ENCODE results near the gene DOK3. TPM values are rescaled to one million over a fixed set of nuclear protein-coding genes. Genes with fewer than 3 reads are reported as not detected.

DOK3 gene
- total RNA-seq, 4 donors from 2014 or later: 0.60 to 17.2 (median 7.8) TPM

- TF ChIP-seq EP300 (IDR thresholded peaks at IDR 0.05; ENCODE audit: low read depth) (no peak), POLR2AphosphoS5 (IDR thresholded peaks at IDR 0.05) (no peak), POLR2A (IDR thresholded peaks at IDR 0.05) (no peak), CTCF (IDR thresholded peaks at IDR 0.05) (peak in 4 of 5 experiments; percentile 21 to 48 (median 36))
- intact Hi-C loops (cut with DNase I; ENCODE audit: low total_unique reads) (loop anchor here (2.0 kb wide), 2 partner anchors 39 to 69 kb away; partner anchors contain the start of gene GRK6), in situ Hi-C loops (cut with MboI; ENCODE audit: low pct_ligation_motif_present in 1 of 4, low pct_unique_long_range_greater_than_20kb in 1 of 4, low sequenced_read_pairs in 3 of 4) (no loop called here)
- Histone ChIP-seq H3K27ac (peak overlapping the region; percentile 91 to 96 (median 94)), H3K4me3 (peak overlapping the region; percentile 39 to 80 (median 60)), H3K27me3 (peaks cover 10% of the 10 kb centered on the region), H3K4me1 (peaks cover 26 to 75% (median 49%) of the 10 kb centered on the region in 4 donors), H3K36me3 (no peaks in the 10 kb centered on the region), H3K9me3 (no peaks in the 10 kb centered on the region)
- DNase-seq: no peak
- WGBS, 2 donors (ENCODE audit: low coverage in 1 of 2): 21% methylated on average over 11 of the region's 12 CpGs; no CpG with 5 or more reads in 1 of the 2 donors
Observed at GRCh38 chr5:177496070-177496726, 13.4 kb downstream of the DOK3 start.

- in situ Hi-C loops (cut with MboI; ENCODE audit: low pct_ligation_motif_present in 1 of 4, low pct_unique_long_range_greater_than_20kb in 1 of 4, low sequenced_read_pairs in 3 of 4): no loop called here
- Histone ChIP-seq H3K27me3 (peaks cover 10% of the 10 kb centered on the region), H3K27ac (peak overlapping the region; percentile 91 to 96 (median 94)), H3K4me3 (peak overlapping the region in 3 of 4 donors; percentile 54 to 80 (median 65)), H3K36me3 (no peaks in the 10 kb centered on the region), H3K9me3 (no peaks in the 10 kb centered on the region), H3K4me1 (peaks cover 26 to 71% (median 46%) of the 10 kb centered on the region in 4 donors)
- intact Hi-C loops (cut with DNase I; ENCODE audit: low total_unique reads): loop anchor here (2.0 kb wide), 2 partner anchors 39 to 69 kb away; partner anchors contain the start of gene GRK6
- no peak for TF ChIP-seq CTCF (IDR thresholded peaks at IDR 0.05)
- no peak for TF ChIP-seq EP300 (IDR thresholded peaks at IDR 0.05; ENCODE audit: low read depth)
- peak in 2 of 3 donors; percentile 25 to 67 for TF ChIP-seq POLR2AphosphoS5 (IDR thresholded peaks at IDR 0.05)
- TF ChIP-seq POLR2A (IDR thresholded peaks at IDR 0.05): peak; percentile 39
- peak; percentile 70 for DNase-seq
- WGBS, 2 donors (ENCODE audit: low coverage in 1 of 2): 55% methylated on average over 14 of the region's 14 CpGs; no CpG with 5 or more reads in 1 of the 2 donors
Observed at GRCh38 chr5:177495243-177496060, 14.2 kb downstream of the DOK3 start.

GRCh38 chr5:177494346-177495195, 15.1 kb downstream of the DOK3 start:
- Histone ChIP-seq H3K36me3 (no peaks in the 10 kb centered on the region), H3K4me3 (peak overlapping the region in 2 of 4 donors; percentile 65 to 80), H3K9me3 (no peaks in the 10 kb centered on the region), H3K4me1 (peaks cover 27 to 76% (median 50%) of the 10 kb centered on the region in 4 donors), H3K27ac (peak overlapping the region; percentile 91 to 96 (median 94)), H3K27me3 (peaks cover 10% of the 10 kb centered on the region)
- intact Hi-C loops (cut with DNase I; ENCODE audit: low total_unique reads): no loop called here
- 56% methylated on average over 10 of the region's 11 CpGs; no CpG with 5 or more reads in 1 of the 2 donors for WGBS, 2 donors (ENCODE audit: low coverage in 1 of 2)
- TF ChIP-seq POLR2AphosphoS5 (IDR thresholded peaks at IDR 0.05) (peak in 1 of 3 donors; percentile 27), CTCF (IDR thresholded peaks at IDR 0.05) (peak in 2 of 5 experiments; percentile 19 to 22), POLR2A (IDR thresholded peaks at IDR 0.05) (no peak), EP300 (IDR thresholded peaks at IDR 0.05; ENCODE audit: low read depth) (no peak)
- peak; percentile 51 for DNase-seq
- in situ Hi-C loops (cut with MboI; ENCODE audit: low pct_ligation_motif_present in 1 of 4, low pct_unique_long_range_greater_than_20kb in 1 of 4, low sequenced_read_pairs in 3 of 4): no loop called here

Measured in transverse colon (tissue), 4 donors.